Left ventricle myocardium inferior (tissue), 1 donor: Measurements from ENCODE around the gene PES1. TPM values are rescaled to one million over a fixed set of nuclear protein-coding genes. Genes with fewer than 3 reads are reported as not detected.

Source experiments
- DNase-seq: peaks from one replicate; pipeline ENCODE4 v3.0.0-alpha.2; 2020
- H3K27ac ChIP-seq: fragments of 200-600 bp; replicated peaks from 2 replicates; pipeline ENCODE4 v1.8.0; 2021
- H3K27me3 ChIP-seq: fragments of 200-600 bp; 2 replicates; pipeline ENCODE4 v1.8.0; 2021; ENCODE audit warnings: low read depth
- H3K36me3 ChIP-seq: fragments of 200-600 bp; 2 replicates; pipeline ENCODE4 v1.8.0; 2021
- H3K4me1 ChIP-seq: fragments of 200-600 bp; 2 replicates; pipeline ENCODE4 v1.8.0; 2021
- H3K4me3 ChIP-seq: fragments of 200-600 bp; 2 replicates; pipeline ENCODE4 v1.8.0; 2021; ENCODE audit warnings: mild to moderate bottlenecking, moderate library complexity
- H3K9me3 ChIP-seq: fragments of 200-600 bp; replicated peaks from 2 replicates; pipeline ENCODE4 v1.8.0; 2021
- intact Hi-C: fragments of 100-400 bp; cut with micrococcal nuclease; formaldehyde crosslinking; loops from one replicate; pipeline ENCODE4 v1.11.0; 2022
- total RNA-seq: library from RNA; stranded (reverse); fragmentation: NEBNext Ultra II Directional; extraction: Animal tissue kit (Norgen Biotek cat#: 25700); gene quantifications from one replicate; pipeline ENCODE4 v1.2.1, GENCODE V29; 2021
- TF ChIP-seq, protein P1 (sequence below): fragments of 200-600 bp; IDR thresholded peaks from 2 replicates; pipeline ENCODE4 v1.8.0; 2021; ENCODE audit warnings: antibody characterized with exemption, mild to moderate bottlenecking, borderline replicate concordance
- donor health status: DM: no; HTN: yes; CAD: no; lungs with severe emphysema.

The PES1 gene
- total RNA-seq, 1 donor from 2014 or later: 23.1 TPM

DNA sequence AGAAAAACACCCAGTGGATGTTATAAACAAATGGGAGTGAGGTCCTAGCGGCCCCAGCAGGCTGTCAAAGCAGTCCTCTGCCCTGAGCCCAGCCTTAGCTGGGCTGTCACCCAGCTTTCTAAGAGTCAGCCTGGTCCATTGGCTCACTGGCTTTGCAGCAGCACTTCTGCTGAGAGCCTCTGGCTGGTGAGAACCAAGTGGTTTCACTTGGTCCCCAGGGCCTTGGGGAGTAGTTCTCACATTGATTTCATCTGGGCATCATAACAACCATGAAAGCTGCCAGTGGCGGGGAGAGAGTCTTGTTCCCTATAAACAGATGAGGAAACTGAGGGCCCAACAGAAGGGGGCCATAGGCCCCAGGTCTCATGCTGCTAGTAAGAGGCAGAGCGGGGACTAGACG is 56.5 kb downstream of the PES1 start:
- no peaks in the 10 kb centered on the region for H3K4me1 ChIP-seq
- DNase-seq: no peak
- H3K4me3 ChIP-seq: no peak overlapping the region
- H3K27me3 ChIP-seq: peaks cover 16% of the 10 kb centered on the region
- no peak overlapping the region for H3K27ac ChIP-seq
- intact Hi-C loops: no loop called here
- no peaks in the 10 kb centered on the region for H3K9me3 ChIP-seq
- TF ChIP-seq, protein P1, sequence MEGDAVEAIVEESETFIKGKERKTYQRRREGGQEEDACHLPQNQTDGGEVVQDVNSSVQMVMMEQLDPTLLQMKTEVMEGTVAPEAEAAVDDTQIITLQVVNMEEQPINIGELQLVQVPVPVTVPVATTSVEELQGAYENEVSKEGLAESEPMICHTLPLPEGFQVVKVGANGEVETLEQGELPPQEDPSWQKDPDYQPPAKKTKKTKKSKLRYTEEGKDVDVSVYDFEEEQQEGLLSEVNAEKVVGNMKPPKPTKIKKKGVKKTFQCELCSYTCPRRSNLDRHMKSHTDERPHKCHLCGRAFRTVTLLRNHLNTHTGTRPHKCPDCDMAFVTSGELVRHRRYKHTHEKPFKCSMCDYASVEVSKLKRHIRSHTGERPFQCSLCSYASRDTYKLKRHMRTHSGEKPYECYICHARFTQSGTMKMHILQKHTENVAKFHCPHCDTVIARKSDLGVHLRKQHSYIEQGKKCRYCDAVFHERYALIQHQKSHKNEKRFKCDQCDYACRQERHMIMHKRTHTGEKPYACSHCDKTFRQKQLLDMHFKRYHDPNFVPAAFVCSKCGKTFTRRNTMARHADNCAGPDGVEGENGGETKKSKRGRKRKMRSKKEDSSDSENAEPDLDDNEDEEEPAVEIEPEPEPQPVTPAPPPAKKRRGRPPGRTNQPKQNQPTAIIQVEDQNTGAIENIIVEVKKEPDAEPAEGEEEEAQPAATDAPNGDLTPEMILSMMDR: no peak
- H3K36me3 ChIP-seq: no peaks in the 10 kb centered on the region

DNA sequence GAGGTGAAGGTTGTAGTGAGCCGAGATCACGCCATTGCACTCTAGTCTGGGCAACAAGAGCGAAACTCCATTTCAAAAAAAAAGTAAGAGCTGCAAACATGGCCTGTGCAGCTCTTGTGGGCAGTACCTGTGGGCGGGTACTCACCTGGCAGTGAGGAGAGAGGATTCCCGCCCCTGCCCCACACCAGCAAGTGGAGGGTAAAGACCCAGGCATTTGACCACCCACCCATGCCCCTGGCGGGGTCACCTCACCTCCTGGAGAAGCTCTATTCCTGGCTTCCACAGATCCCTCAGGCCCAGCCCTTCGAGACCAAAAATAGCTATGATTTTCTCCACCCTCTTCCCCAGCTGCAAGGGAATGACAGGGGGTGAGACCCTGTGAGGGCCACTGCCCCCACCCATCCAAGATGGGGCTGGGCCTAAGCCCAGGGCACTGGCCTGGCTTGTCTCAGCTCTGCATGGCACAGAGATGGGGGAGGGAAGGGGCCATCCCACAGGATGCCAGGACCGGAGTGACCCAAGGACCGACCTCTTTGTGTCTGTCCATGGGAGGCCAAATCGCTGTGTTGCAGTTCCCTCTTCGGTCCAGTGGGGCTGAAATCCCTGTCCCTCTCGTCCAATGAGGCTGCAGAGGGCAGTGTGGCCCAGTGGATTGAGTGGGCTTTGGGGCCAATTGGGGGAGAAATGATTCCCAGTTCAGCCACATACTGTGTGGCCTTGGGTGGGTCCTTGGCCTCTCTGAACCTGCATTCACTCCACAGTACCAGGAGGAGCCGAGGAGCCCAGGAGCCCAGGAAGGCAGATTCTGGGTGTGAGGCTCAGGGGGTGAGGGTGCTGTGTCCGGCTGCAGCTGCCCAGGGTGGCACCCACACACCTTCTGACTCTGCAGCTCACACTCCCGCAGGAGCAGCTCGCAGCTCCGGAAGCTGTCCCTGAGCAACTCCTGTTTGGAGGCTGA is 59.8 kb downstream of the PES1 start:
- Histone ChIP-seq H3K4me1 (no peaks in the 10 kb centered on the region), H3K4me3 (no peak overlapping the region), H3K36me3 (no peaks in the 10 kb centered on the region), H3K27me3 (peaks cover 10% of the 10 kb centered on the region), H3K27ac (no peak overlapping the region), H3K9me3 (no peaks in the 10 kb centered on the region)
- TF ChIP-seq, protein P1: no peak
- intact Hi-C loops: no loop called here
- DNase-seq: no peak

DNA sequence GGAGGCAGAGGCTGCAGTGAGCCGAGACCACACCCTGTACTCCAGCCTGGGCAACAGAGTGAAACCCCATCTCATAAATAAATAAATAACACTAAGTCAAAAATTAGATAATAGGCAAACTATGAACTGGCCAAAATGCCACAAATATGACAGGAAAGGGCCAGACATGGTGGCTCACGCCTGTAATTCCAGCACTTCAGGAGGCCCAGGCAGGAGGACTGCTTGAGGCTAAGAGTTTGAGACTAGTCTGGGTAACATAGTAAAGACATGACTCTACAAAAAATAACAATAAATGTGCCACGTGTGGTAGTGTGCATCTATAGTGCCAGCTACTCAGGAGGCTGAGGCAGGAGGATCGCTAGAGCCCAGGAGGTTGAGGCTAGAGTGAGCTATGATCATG is 65.1 kb downstream of the PES1 start:
- intact Hi-C loops: no loop called here
- Histone ChIP-seq H3K4me1 (no peaks in the 10 kb centered on the region), H3K27me3 (peaks cover 48% of the 10 kb centered on the region), H3K36me3 (no peaks in the 10 kb centered on the region), H3K27ac (no peak overlapping the region), H3K9me3 (no peaks in the 10 kb centered on the region), H3K4me3 (no peak overlapping the region)
- TF ChIP-seq, protein P1: no peak
- no peak for DNase-seq

Other genes with a start within 250 kb of the PES1 start
- 89.2 TPM for gene SF3A1, start 235.0 kb downstream of the PES1 start, total RNA-seq
- gene CCDC157, start 234.9 kb downstream of the PES1 start, total RNA-seq: 0.58 TPM
- 4.9 TPM for gene RNF215, start 204.5 kb downstream of the PES1 start, total RNA-seq
- gene SEC14L2, start 194.9 kb downstream of the PES1 start, total RNA-seq: 1.2 TPM
- gene MTFP1, start 166.1 kb downstream of the PES1 start, total RNA-seq: 19.7 TPM
- gene SEC14L3, start 119.9 kb downstream of the PES1 start, total RNA-seq: not detected
- 0.11 TPM for gene SEC14L4, start 86.2 kb downstream of the PES1 start, total RNA-seq
- not detected for gene SEC14L6, start 45.2 kb downstream of the PES1 start, total RNA-seq
- 0.16 TPM for gene GAL3ST1, start 17.2 kb downstream of the PES1 start, total RNA-seq
- 14.1 TPM for gene TCN2, start 15.3 kb upstream of the PES1 start, total RNA-seq
- gene SLC35E4, start 43.9 kb upstream of the PES1 start, total RNA-seq: 3.8 TPM
- 2.7 TPM for gene DUSP18, start 76.0 kb upstream of the PES1 start, total RNA-seq
- 22.2 TPM for gene OSBP2, start 103.0 kb upstream of the PES1 start, total RNA-seq